ENCODE measurements around the gene LMBR1. TPM values are rescaled to one million over a fixed set of nuclear protein-coding genes. Genes with fewer than 3 reads are reported as not detected.
A peak's percentile ranks its signal among the peaks of the same experiment; 100 is the strongest.

LMBR1 gene
- total and polyA plus RNA-seq, 2 donors (not counting 1 experiment from before 2014, with no cell fraction given): 30.8 to 41.6 TPM

- Histone ChIP-seq H4K20me1 (ENCODE audit: control insufficient read depth, extremely low read depth, insufficient read depth, low read length) (no peaks in the 10 kb centered on the region), H3K27ac (ENCODE audit: insufficient read depth, low read length) (no peak overlapping the region), H3K36me3 (ENCODE audit: control insufficient read depth, insufficient read depth, low read length) (no peaks in the 10 kb centered on the region), H3K4me3 (replicated peaks in 1 of 4; ENCODE audit: control extremely low read depth in 1 of 4, insufficient read depth in 1 of 4, low read depth in 3 of 4, low read length in 4 of 4) (no peak overlapping the region), H3K79me2 (ENCODE audit: control insufficient read depth, insufficient read depth, low read length) (no peaks in the 10 kb centered on the region), H3K4me2 (ENCODE audit: extremely low read depth, insufficient read depth, low read length) (no peak overlapping the region), H3K4me1 (ENCODE audit: control insufficient read depth, extremely low read depth, insufficient read depth, low read length) (no peaks in the 10 kb centered on the region), H3K9me3 (ENCODE audit: control insufficient read depth, insufficient read depth, low read depth, low read length) (no peaks in the 10 kb centered on the region), H2AFZ (ENCODE audit: low read length) (no peak overlapping the region), H3K27me3 (ENCODE audit: control insufficient read depth, insufficient read depth, low read length) (no peaks in the 10 kb centered on the region), H3K9ac (ENCODE audit: insufficient read depth, low read length) (no peak overlapping the region)
- DNase-seq (ENCODE audit: low read depth in 2 of 2): peak in 1 of 2 donors; percentile 14
- TF ChIP-seq EZH2 (IDR thresholded peaks at IDR 0.05; ENCODE audit: low read length, missing control alignments): no peak
- no peak for TF ChIP-seq CTCF (conservative IDR thresholded peaks at IDR 0.05 in 1 of 2, IDR thresholded peaks at IDR 0.05 in 1 of 2; ENCODE audit: low read depth in 1 of 2, low read length in 2 of 2)
These were observed 226.4 kb downstream of the LMBR1 start for GRCh38 chr7:156666368-156667109.

GRCh38 chr7:156665101-156665500 lies 227.9 kb downstream of the LMBR1 start:
- DNase-seq (ENCODE audit: low read depth in 2 of 2): peak in 1 of 2 donors; percentile 31
- Histone ChIP-seq H3K9me3 (ENCODE audit: control insufficient read depth, insufficient read depth, low read depth, low read length) (no peaks in the 10 kb centered on the region), H3K9ac (ENCODE audit: insufficient read depth, low read length) (no peak overlapping the region), H3K79me2 (ENCODE audit: control insufficient read depth, insufficient read depth, low read length) (no peaks in the 10 kb centered on the region), H3K27me3 (ENCODE audit: control insufficient read depth, insufficient read depth, low read length) (no peaks in the 10 kb centered on the region), H3K4me3 (replicated peaks in 1 of 4; ENCODE audit: control extremely low read depth in 1 of 4, insufficient read depth in 1 of 4, low read depth in 3 of 4, low read length in 4 of 4) (no peak overlapping the region), H4K20me1 (ENCODE audit: control insufficient read depth, extremely low read depth, insufficient read depth, low read length) (no peaks in the 10 kb centered on the region), H3K4me2 (ENCODE audit: extremely low read depth, insufficient read depth, low read length) (no peak overlapping the region), H2AFZ (ENCODE audit: low read length) (no peak overlapping the region), H3K4me1 (ENCODE audit: control insufficient read depth, extremely low read depth, insufficient read depth, low read length) (no peaks in the 10 kb centered on the region), H3K27ac (ENCODE audit: insufficient read depth, low read length) (no peak overlapping the region), H3K36me3 (ENCODE audit: control insufficient read depth, insufficient read depth, low read length) (no peaks in the 10 kb centered on the region)
- TF ChIP-seq EZH2 (IDR thresholded peaks at IDR 0.05; ENCODE audit: low read length, missing control alignments) (no peak), CTCF (conservative IDR thresholded peaks at IDR 0.05 in 1 of 2, IDR thresholded peaks at IDR 0.05 in 1 of 2; ENCODE audit: low read depth in 1 of 2, low read length in 2 of 2) (no peak)

GRCh38 chr7:156662277-156662676 lies 230.7 kb downstream of the LMBR1 start:
- H4K20me1 ChIP-seq (ENCODE audit: control insufficient read depth, extremely low read depth, insufficient read depth, low read length): no peaks in the 10 kb centered on the region
- no peaks in the 10 kb centered on the region for H3K27me3 ChIP-seq (ENCODE audit: control insufficient read depth, insufficient read depth, low read length)
- no peaks in the 10 kb centered on the region for H3K9me3 ChIP-seq (ENCODE audit: control insufficient read depth, insufficient read depth, low read depth, low read length)
- H3K79me2 ChIP-seq (ENCODE audit: control insufficient read depth, insufficient read depth, low read length): no peaks in the 10 kb centered on the region
- no peak overlapping the region for H2AFZ ChIP-seq (ENCODE audit: low read length)
- DNase-seq (ENCODE audit: low read depth in 2 of 2): no peak
- no peak overlapping the region for H3K9ac ChIP-seq (ENCODE audit: insufficient read depth, low read length)
- TF ChIP-seq EZH2 (IDR thresholded peaks at IDR 0.05; ENCODE audit: low read length, missing control alignments): no peak
- no peak for TF ChIP-seq CTCF (conservative IDR thresholded peaks at IDR 0.05 in 1 of 2, IDR thresholded peaks at IDR 0.05 in 1 of 2; ENCODE audit: low read depth in 1 of 2, low read length in 2 of 2)
- no peak overlapping the region for H3K27ac ChIP-seq (ENCODE audit: insufficient read depth, low read length)
- H3K4me1 ChIP-seq (ENCODE audit: control insufficient read depth, extremely low read depth, insufficient read depth, low read length): no peaks in the 10 kb centered on the region
- H3K4me2 ChIP-seq (ENCODE audit: extremely low read depth, insufficient read depth, low read length): no peak overlapping the region
- no peaks in the 10 kb centered on the region for H3K36me3 ChIP-seq (ENCODE audit: control insufficient read depth, insufficient read depth, low read length)
- H3K4me3 ChIP-seq (replicated peaks in 1 of 4; ENCODE audit: control extremely low read depth in 1 of 4, insufficient read depth in 1 of 4, low read depth in 3 of 4, low read length in 4 of 4): no peak overlapping the region

Measured in fibroblast of lung (primary cell).